PFSK-1 (cell line): ENCODE data around the gene PCBP3.

ENCODE experiments used
- FOXP2 ChIP-seq: optimal IDR thresholded peaks from 2 replicates; pipeline ENCODE3; 2011; ENCODE audit warnings: borderline replicate concordance, control low read depth, inconsistent platforms; ENCODE audit not compliant: insufficient read depth; ENCODE audit errors: extremely low read length, extremely low read depth
- POLR2AphosphoS5 ChIP-seq: IDR thresholded peaks from 2 replicates; pipeline ENCODE4 v1.6.1; 2012; ENCODE audit warnings: low read depth, mild to moderate bottlenecking, control low read depth, low read length, moderate library complexity
- SIN3A ChIP-seq: IDR thresholded peaks from 2 replicates; pipeline ENCODE4 v1.6.1; 2012; ENCODE audit warnings: mild to moderate bottlenecking, low read length, moderate library complexity, borderline replicate concordance; ENCODE audit not compliant: insufficient read depth
- TAF1 ChIP-seq: IDR thresholded peaks from 2 replicates; pipeline ENCODE4 v1.6.1; 2012; ENCODE audit warnings: low read length, control low read depth, borderline replicate concordance; ENCODE audit not compliant: insufficient read depth
- TF ChIP-seq, protein P1 (sequence below), 2 experiments: IDR thresholded peaks; 2 replicates each; pipeline versions ENCODE4 v1.6.1 to v1.8.0; 2011 to 2012; ENCODE audit warnings: low read depth in 2 of 2, low read length in 2 of 2, control low read depth in 1 of 2, inconsistent platforms in 1 of 2, mild to moderate bottlenecking in 1 of 2, moderate library complexity in 1 of 2; ENCODE audit not compliant: insufficient read depth in 1 of 2

The PCBP3 gene

GRCh38 chr21:45867671-45868081 is 224.2 kb downstream of the PCBP3 start:
- TF ChIP-seq, protein P1, sequence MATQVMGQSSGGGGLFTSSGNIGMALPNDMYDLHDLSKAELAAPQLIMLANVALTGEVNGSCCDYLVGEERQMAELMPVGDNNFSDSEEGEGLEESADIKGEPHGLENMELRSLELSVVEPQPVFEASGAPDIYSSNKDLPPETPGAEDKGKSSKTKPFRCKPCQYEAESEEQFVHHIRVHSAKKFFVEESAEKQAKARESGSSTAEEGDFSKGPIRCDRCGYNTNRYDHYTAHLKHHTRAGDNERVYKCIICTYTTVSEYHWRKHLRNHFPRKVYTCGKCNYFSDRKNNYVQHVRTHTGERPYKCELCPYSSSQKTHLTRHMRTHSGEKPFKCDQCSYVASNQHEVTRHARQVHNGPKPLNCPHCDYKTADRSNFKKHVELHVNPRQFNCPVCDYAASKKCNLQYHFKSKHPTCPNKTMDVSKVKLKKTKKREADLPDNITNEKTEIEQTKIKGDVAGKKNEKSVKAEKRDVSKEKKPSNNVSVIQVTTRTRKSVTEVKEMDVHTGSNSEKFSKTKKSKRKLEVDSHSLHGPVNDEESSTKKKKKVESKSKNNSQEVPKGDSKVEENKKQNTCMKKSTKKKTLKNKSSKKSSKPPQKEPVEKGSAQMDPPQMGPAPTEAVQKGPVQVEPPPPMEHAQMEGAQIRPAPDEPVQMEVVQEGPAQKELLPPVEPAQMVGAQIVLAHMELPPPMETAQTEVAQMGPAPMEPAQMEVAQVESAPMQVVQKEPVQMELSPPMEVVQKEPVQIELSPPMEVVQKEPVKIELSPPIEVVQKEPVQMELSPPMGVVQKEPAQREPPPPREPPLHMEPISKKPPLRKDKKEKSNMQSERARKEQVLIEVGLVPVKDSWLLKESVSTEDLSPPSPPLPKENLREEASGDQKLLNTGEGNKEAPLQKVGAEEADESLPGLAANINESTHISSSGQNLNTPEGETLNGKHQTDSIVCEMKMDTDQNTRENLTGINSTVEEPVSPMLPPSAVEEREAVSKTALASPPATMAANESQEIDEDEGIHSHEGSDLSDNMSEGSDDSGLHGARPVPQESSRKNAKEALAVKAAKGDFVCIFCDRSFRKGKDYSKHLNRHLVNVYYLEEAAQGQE (IDR thresholded peaks at IDR 0.05; ENCODE audit: insufficient read depth in 1 of 2, low read depth in 2 of 2, low read length in 2 of 2), result no peak
- TF ChIP-seq POLR2AphosphoS5 (no peak), TAF1 (no peak), FOXP2 (no peak), SIN3A (no peak)

DNA sequence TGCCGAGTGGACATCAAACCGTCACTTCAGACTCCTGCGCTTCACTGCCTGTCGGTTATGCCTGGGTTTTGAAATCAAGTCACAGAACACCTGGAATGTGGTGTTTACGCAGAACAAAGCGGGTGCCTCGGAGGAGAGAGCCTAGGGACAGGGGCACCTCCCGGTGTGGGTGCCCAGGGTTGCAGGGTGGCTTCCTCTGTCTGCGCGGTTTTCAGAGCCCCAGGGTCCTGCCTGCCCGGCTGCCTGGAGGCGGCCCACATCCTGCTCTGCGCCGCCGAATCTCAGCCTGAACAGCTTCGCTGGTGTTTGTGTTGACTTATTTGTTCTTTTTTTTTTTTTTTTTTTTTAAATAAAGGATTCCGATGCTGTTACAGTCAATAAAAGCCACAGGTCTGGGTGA is 224.6 kb downstream of the PCBP3 start:
- TF ChIP-seq FOXP2 (no peak), SIN3A (no peak), POLR2AphosphoS5 (no peak), TAF1 (no peak)
- TF ChIP-seq, protein P1 (IDR thresholded peaks at IDR 0.05; ENCODE audit: insufficient read depth in 1 of 2, low read depth in 2 of 2, low read length in 2 of 2), result no peak

- TF ChIP-seq FOXP2, result no peak
- no peak for TF ChIP-seq POLR2AphosphoS5
Measured at GRCh38 chr21:45868488-45868887, 225.0 kb downstream of the PCBP3 start.

DNA sequence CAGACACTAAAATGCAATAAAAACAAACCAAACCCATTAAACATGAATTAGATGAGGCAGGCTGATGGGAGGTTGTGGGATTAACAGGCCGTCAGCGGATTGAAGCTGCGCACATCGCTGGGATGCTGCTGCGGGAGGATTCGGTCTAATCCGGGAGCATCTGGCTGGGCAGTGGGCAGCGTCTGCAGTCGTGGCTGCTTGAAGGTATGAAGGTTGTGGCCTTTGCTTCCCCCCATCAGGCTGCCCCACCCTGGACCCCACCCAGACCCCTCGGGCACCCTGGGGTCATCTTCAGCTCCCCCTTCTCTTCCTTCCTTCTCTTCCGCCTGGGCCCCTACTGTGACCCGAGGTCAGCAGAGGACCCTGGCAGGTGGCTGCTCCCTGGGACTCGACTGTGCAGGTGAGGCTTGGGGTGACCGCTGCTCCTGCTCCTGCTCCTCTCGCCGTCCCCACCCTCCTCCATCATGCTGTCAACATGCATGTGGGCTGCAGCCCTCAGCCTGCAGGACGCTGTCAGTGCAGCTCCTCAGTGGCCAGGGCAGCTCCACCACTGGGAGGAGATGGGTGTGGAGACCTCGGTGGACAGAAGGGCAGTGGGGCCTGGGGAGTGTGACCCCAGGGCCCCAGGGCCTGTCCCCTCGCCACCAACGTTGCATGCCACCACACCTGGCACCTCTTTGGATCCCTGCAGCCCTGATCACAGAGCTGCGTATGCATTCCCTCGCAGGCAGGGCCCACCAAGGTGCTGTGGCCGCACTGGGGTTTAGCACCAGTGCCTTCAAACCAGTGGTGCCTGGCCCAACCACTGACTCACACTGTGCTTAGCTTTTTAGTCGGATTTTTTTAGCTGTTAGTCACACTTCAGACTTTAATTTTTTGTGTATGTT is 225.8 kb downstream of the PCBP3 start:
- TF ChIP-seq SIN3A, result no peak
- no peak for TF ChIP-seq FOXP2
- TF ChIP-seq, protein P1 (IDR thresholded peaks at IDR 0.05; ENCODE audit: insufficient read depth in 1 of 2, low read depth in 2 of 2, low read length in 2 of 2), result no peak
- TF ChIP-seq POLR2AphosphoS5, result no peak
- no peak for TF ChIP-seq TAF1

GRCh38 chr21:45870421-45870820 is 226.9 kb downstream of the PCBP3 start:
- TF ChIP-seq, protein P1 (IDR thresholded peaks at IDR 0.05; ENCODE audit: insufficient read depth in 1 of 2, low read depth in 2 of 2, low read length in 2 of 2), result no peak
- no peak for TF ChIP-seq FOXP2
- no peak for TF ChIP-seq TAF1
